Inferior parietal cortex (tissue), 1 donor: ENCODE measurements around the gene DOK6.
"Not testable (repeated sequence)": the region's sequence is repeated elsewhere in the genome, so short reads cannot be mapped to it uniquely, and the experiment has no call there.

ENCODE experiments used
- DNase-seq: peaks from one replicate; pipeline ENCODE4 v3.0.0-alpha.2; 2016; ENCODE audit errors: extremely low spot score

The DOK6 gene

DNA sequence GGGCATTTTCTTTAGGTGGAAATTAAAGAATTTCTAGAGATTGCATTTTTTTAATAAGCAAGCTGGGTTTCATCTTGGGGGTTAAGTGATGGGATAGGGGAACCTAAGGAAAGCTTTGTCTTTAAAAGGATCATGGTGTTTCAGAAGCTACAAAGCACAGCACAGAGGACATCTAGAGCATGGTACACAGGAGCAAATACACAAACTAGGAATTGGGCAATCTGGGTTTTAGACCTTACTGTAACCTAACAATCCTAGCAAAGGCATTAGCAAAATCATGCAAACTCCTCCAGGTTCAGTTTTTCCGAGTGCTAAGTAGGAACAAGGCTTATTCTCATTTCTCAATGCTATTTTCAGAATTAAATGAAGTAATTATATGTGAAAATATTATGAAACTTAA lies 412.9 kb downstream of the DOK6 start:
- no peak for DNase-seq

- DNase-seq = no peak
Measured at GRCh38 chr18:69814861-69815385, 414.2 kb downstream of the DOK6 start.

DNA sequence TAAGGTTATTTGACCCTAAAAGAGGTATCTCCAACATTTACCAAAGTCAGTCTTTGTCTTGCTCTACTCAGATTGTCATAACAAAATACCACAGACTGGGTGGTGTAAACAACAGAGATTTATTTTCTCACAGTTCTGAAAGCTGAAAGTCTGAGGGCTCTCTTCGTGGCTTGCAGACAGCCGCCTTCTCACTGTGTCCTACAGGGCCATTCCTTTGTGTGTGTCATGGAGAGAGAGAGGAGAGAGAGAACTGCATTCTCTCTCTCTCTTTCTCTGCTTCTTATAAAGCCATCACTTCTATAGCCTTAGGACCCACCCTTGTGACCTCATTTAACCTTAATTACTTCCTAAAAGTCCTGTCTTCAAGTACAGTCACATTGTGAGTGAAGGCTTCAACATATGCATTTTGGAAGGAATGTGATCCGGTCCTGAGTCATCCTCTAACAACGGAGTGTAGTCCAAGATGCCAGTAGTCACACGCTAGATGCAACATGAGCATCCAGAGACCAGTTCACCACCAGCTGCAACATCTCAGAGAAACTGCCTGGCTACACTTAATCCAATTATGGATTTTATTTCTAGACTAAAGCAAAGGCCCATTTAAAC lies 416.8 kb downstream of the DOK6 start:
- no peak for DNase-seq

DNA sequence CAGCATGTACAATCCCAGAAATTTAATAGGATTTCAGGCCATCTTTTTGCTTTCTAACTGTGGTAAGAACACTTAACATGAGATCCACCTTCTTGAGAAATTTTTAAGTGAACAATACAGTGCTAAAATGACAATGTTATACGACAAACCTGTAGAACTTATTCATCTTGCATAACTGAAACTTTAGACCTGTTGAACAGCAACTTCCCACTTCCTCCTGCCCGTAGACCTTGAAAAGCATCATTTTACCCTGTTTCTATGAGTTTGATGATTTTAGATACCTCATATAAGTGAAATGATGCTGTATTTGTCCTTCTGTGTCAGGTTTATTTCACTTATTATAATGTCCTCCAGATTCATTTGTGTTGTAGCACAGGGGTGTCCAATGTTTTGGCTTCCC lies 418.8 kb downstream of the DOK6 start:
- DNase-seq = no peak

- no peak for DNase-seq
Measured at GRCh38 chr18:69820538-69820937, 419.9 kb downstream of the DOK6 start.

DNA sequence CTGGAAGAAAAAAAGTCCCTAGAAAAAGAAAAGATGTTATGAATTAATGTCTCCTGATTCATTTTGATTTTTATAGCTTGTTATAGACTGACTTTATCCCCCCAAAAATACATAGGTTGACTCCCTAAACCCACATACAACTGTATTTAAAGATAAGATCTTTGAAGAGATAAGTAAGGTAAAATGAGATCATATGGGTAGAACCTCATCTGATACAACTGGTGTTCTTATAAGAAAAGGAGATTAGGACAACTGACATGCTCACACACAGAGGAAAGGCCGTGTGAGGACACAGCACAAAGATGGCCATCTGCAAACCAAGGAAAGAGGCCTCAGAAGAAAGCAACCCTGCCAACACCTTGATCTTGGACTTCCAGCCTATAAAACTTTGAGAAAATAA lies 429.5 kb downstream of the DOK6 start:
- DNase-seq = no peak

GRCh38 chr18:69834980-69835379 lies 434.3 kb downstream of the DOK6 start:
- DNase-seq = not testable (repeated sequence)

DNA sequence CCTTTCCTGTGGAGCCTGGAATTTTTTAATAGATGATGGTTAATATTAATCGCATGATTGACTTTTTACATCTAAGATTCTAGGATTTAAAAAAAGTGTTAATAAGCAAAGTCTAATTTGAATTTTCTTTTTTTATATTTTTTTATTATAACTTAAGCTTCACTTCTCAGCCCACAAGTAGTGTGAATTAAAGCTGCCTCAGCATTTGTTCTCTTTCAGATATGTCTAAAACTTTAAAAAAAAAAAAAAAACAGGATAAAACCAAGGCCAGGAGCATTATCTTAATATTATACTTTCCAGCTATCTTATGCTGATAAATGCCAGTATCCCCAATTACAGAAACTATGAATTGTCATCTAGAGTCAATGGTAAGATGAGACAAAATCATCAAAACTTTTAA lies 437.3 kb downstream of the DOK6 start:
- DNase-seq = no peak

DNA sequence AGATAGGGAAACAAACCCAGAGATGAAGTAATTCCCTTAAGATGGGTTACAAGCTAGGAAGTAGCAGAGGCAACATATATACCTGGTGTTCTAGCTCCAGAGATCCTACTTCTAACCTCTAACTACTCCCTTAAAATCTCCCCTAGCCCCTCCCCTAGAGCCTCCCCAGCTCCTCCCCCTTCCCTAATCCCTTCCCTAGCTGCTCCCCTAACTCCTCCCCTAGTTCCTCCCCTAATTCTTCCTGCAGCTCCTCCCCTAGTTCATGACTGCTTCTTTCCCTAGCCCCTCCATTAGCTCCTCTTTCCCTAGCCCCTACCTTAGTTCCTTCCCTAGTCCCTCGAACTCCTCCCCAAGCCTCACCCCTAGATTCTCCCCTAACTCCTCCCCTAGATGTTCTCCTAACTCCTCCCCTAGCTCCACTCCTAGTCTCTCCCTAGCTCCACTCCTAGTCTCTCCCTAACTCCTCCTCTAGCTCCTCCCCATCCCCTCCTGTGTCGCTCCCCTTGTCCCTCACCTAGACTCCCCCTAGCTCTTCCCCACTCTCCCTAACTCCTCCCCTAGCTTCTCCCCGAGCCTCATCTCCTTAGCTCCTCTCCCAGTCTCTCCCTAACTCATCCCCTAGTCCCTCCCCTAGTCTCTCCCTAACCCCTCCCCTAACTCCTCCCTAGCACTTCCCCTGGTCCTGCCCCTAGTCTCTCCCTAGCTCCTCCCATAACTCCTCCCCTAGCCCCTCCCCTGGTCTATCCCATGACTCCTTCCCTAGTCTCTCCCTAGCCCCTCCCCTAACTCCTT lies 438.1 kb downstream of the DOK6 start:
- DNase-seq = no peak

- no peak for DNase-seq
Measured at GRCh38 chr18:69839497-69839896, 438.8 kb downstream of the DOK6 start.

- DNase-seq = no peak
Measured at GRCh38 chr18:69840001-69840400, 439.3 kb downstream of the DOK6 start.

- no peak for DNase-seq
Measured at GRCh38 chr18:69840445-69840844, 439.8 kb downstream of the DOK6 start.

DNA sequence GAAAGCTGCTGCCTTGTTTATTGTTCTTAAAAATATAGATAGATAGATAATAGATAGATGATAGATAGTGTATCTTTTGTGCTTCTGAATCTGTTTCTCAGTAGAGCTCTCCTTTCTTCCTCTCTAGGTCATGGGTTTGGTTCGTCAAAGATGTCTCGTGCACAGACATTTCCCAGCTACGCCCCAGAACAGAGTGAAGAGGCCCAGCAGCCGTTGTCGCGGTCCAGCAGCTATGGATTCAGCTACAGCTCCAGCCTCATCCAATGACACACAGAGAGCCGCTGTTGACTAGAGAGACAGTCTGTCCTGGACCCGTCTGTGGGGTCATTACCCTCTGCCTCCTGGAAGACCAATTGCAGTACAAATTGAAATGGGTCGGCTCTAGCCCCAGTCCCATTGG lies 440.4 kb downstream of the DOK6 start:
- DNase-seq = no peak

- DNase-seq = no peak
Measured at GRCh38 chr18:69843015-69843414, 442.3 kb downstream of the DOK6 start.

DNA sequence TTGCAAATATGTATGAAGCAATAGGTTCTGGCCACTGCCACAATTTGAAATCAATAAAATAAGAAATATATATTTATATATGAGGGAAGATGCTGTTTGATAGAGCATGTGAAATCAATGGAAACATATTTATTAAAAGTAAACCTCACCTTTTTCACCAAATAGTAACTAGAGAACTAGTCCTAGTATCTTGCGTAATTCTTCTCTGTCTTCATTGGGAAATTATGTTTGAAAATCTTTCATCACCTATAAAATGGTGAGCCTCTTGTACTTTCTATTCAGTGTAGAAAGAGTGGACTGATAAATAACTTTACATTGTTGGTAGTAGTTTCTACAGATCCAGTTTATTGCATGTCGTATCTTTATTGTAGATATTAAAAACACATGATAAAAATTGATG lies 444.0 kb downstream of the DOK6 start:
- DNase-seq = no peak

GRCh38 chr18:69845593-69846506 lies 445.2 kb downstream of the DOK6 start:
- no peak for DNase-seq

DNA sequence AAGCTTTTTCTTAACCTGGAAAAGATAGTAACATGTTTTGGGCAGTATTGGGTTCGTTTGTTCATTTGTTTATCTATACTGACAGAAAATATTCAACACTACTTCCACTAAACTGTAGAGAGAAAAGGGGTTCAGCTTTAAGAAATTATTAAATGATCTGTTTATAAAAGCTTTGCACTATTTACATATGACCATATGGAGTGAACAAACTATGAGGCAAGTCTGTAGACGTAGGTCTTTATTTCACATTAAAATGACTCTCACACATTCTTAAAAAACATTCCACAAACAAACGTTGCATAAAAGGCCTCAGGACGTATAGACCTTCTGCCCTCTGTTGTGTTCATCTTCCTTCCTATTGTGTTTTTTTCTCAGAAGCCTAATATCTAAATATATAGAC lies 452.4 kb downstream of the DOK6 start:
- DNase-seq = no peak

DNA sequence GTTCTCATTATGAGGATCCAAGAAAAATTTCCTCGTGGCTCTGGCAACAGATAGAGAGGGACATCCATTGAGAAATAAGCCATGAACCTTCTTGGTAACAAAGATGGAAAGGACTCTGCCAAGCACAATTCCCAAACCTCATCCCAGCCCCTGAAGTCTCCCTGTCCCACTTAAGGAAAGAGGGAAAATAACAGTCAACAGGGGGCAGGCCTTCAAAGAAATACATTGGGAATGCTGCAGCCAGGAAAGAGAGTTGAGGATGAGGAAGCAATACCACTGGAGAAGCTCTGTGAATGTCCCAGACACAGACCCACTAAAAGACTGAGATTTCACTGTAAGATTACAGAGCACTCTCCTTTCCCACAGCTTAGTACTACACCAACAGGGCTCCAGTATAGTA lies 453.8 kb downstream of the DOK6 start:
- no peak for DNase-seq

GRCh38 chr18:69858897-69859296 lies 458.2 kb downstream of the DOK6 start:
- no peak for DNase-seq

GRCh38 chr18:69864802-69865201 lies 464.1 kb downstream of the DOK6 start:
- not testable (repeated sequence) for DNase-seq

DNA sequence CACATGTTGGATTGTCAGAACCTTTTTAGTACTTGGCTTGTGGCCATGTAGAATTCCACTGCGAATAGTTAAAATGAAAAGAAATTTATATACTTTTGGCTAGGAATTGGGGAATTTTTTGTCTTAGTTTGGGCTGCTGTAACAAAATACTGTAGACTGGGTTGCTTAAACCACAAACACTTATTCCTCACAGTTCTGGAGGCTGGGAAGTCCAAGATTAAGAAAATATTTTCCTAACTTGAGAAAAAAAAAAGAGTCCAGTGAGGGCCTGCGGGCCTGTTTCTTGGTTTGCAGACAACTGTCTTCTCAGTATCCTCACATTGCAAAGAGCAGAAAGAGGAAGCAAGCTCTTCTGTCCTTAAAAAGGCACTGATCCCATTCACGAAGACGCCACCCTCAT lies 465.1 kb downstream of the DOK6 start:
- DNase-seq = no peak

- DNase-seq = no peak
Measured at GRCh38 chr18:69866212-69866611, 465.5 kb downstream of the DOK6 start.
